ENCODE results near the gene TSEN2. TPM values are rescaled to one million over a fixed set of nuclear protein-coding genes. Genes with fewer than 3 reads are reported as not detected.
"Not testable (repeated sequence)": the region's sequence is repeated elsewhere in the genome, so short reads cannot be mapped to it uniquely, and the experiment has no call there.

TSEN2 gene
- total RNA-seq, 1 donor from 2014 or later, result 11.5 TPM

- Mint-ChIP-seq H3K27ac (ENCODE audit: unreplicated experiment) (peak overlapping the region; percentile 53), H3K9me3 (ENCODE audit: unreplicated experiment) (no peaks in the 10 kb centered on the region), H3K27me3 (ENCODE audit: unreplicated experiment) (no peaks in the 10 kb centered on the region), H3K4me3 (ENCODE audit: unreplicated experiment) (no peak overlapping the region), H3K36me3 (ENCODE audit: unreplicated experiment) (no peaks in the 10 kb centered on the region), H3K4me1 (ENCODE audit: unreplicated experiment) (peaks cover 42% of the 10 kb centered on the region)
- DNase-seq (ENCODE audit: extremely low spot score, unreplicated experiment), result no peak
- TF ChIP-seq CTCF (IDR thresholded peaks at IDR 0.05), result no peak
These were observed 39.5 kb upstream of the TSEN2 start for GRCh38 chr3:12444582-12445471.

- Mint-ChIP-seq H3K27ac (ENCODE audit: unreplicated experiment) (peak overlapping the region; percentile 53), H3K9me3 (ENCODE audit: unreplicated experiment) (no peaks in the 10 kb centered on the region), H3K27me3 (ENCODE audit: unreplicated experiment) (no peaks in the 10 kb centered on the region), H3K4me3 (ENCODE audit: unreplicated experiment) (no peak overlapping the region), H3K4me1 (ENCODE audit: unreplicated experiment) (peaks cover 34% of the 10 kb centered on the region), H3K36me3 (ENCODE audit: unreplicated experiment) (no peaks in the 10 kb centered on the region)
- DNase-seq (ENCODE audit: extremely low spot score, unreplicated experiment), result no peak
- no peak for TF ChIP-seq CTCF (IDR thresholded peaks at IDR 0.05)
These were observed 38.6 kb upstream of the TSEN2 start for GRCh38 chr3:12445523-12446240.

GRCh38 chr3:12446298-12446697 lies 38.0 kb upstream of the TSEN2 start:
- Mint-ChIP-seq H3K4me3 (ENCODE audit: unreplicated experiment) (no peak overlapping the region), H3K36me3 (ENCODE audit: unreplicated experiment) (no peaks in the 10 kb centered on the region), H3K27me3 (ENCODE audit: unreplicated experiment) (no peaks in the 10 kb centered on the region), H3K9me3 (ENCODE audit: unreplicated experiment) (no peaks in the 10 kb centered on the region), H3K27ac (ENCODE audit: unreplicated experiment) (no peak overlapping the region), H3K4me1 (ENCODE audit: unreplicated experiment) (peaks cover 28% of the 10 kb centered on the region)
- no peak for DNase-seq (ENCODE audit: extremely low spot score, unreplicated experiment)
- no peak for TF ChIP-seq CTCF (IDR thresholded peaks at IDR 0.05)

GRCh38 chr3:12447075-12447474 lies 37.2 kb upstream of the TSEN2 start:
- H3K9me3 Mint-ChIP-seq (ENCODE audit: unreplicated experiment), result no peaks in the 10 kb centered on the region
- no peak overlapping the region for H3K27ac Mint-ChIP-seq (ENCODE audit: unreplicated experiment)
- no peaks in the 10 kb centered on the region for H3K36me3 Mint-ChIP-seq (ENCODE audit: unreplicated experiment)
- H3K4me3 Mint-ChIP-seq (ENCODE audit: unreplicated experiment), result no peak overlapping the region
- no peaks in the 10 kb centered on the region for H3K27me3 Mint-ChIP-seq (ENCODE audit: unreplicated experiment)
- TF ChIP-seq CTCF (IDR thresholded peaks at IDR 0.05), result no peak
- DNase-seq (ENCODE audit: extremely low spot score, unreplicated experiment), result no peak
- H3K4me1 Mint-ChIP-seq (ENCODE audit: unreplicated experiment), result peaks cover 25% of the 10 kb centered on the region

DNA sequence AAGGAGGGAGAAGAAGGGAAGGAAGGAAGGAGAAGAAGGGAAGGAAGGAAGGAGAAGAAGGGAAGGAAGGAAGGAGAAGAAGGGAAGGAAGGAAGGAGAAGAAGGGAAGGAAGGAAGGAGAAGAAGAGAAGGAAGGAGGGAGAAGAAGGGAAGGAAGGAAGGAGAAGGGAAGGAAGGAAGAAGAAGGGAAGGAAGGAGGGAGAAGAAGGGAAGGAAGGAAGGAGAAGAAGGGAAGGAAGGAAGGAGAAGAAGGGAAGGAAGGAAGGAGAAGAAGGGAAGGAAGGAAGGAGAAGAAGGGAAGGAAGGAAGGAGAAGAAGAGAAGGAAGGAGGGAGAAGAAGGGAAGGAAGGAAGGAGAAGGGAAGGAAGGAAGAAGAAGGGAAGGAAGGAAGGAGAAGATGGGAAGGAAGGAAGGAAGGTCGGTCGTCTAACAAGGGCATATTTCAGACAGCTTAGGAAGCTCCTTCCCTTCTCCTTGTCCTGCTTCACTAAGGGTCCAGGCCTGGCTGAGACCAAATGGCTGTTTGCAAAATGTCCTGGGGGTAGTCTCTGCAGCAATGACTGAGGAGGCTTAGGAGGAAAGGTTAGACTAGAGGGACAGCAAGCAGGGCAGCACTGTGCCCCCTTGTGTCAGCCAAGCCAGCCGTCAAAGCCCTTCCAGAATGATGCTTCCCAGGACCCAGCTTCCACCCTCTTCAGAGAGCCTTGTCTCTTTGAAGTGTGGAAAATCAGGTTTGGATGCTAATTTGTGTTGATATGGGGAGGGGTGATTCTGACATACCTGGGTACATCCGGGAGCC lies 35.7 kb upstream of the TSEN2 start:
- H3K27me3 Mint-ChIP-seq (ENCODE audit: unreplicated experiment); DNase-seq (ENCODE audit: extremely low spot score, unreplicated experiment); H3K9me3 Mint-ChIP-seq (ENCODE audit: unreplicated experiment); H3K27ac Mint-ChIP-seq (ENCODE audit: unreplicated experiment); H3K4me3 Mint-ChIP-seq (ENCODE audit: unreplicated experiment); H3K36me3 Mint-ChIP-seq (ENCODE audit: unreplicated experiment): not testable (repeated sequence)
- H3K4me1 Mint-ChIP-seq (ENCODE audit: unreplicated experiment), result peaks cover 18% of the 10 kb centered on the region

Measured in osteocyte (in vitro differentiated cells).